HG03469 (cell line): ENCODE results near the gene POLR1C.
"Not testable (repeated sequence)": the region's sequence is repeated elsewhere in the genome, so short reads cannot be mapped to it uniquely, and the experiment has no call there.

Experiments used
- ATAC-seq: cut with Tn5 transposase; IDR thresholded peaks from one replicate; pipeline ENCODE4 v1.9.1; 2021; ENCODE audit warnings: mild to moderate bottlenecking, moderate library complexity, moderate number of reproducible peaks; ENCODE audit not compliant: unreplicated experiment

POLR1C gene

DNA sequence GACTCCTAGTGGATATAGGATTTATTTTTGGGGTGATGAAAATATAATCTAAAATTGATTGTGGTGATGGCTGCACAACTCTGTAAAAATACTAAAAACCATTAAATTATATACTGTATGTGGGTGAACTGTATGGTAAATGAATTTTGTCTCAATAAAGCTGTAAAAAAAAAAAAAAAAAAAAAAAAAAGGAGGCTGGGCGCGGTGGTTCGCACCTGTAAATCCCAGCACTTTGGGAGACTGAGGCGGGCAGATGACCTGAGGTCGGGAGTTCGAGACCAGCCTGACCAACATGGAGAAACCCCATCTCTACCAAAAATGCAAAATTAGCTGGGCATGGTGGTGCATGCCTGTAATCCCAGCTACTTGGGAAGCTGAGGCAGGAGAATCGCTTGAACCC, 40.7 kb downstream of the POLR1C start:
- not testable (repeated sequence) for ATAC-seq

DNA sequence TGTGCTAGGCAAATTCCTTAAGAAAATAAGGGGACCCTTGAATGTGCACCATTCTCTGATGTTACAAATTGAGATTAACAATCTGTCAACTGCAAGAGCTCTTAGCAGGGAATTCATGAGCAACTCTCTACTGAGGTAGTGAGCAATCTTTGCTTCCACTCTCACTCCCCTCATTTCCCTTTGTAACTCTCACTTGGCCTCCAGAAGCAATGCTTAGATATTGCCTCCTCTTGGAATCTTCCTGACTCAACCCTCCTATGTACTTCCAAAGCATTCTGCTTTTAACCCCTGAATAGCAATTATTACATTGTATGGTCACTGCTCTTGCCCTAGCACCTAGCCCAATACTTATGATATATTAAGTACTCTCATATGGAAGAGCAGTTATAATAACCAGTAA, 42.4 kb downstream of the POLR1C start:
- no peak for ATAC-seq

- ATAC-seq: no peak
These were observed 54.1 kb downstream of the POLR1C start for GRCh38 chr6:43570876-43571441.
